Astrocyte of the hippocampus (primary cell): ENCODE measurements around the gene GABRB1.

Source experiments
- DNase-seq: peaks from one replicate; pipeline ENCODE4 v3.0.0; 2011; ENCODE audit warnings: low read depth, low spot score

Gene GABRB1

GRCh38 chr4:47118192-47118929 is 87.0 kb downstream of the GABRB1 start:
- no peak for DNase-seq

- DNase-seq, result no peak
Measured at GRCh38 chr4:47120783-47121182, 89.4 kb downstream of the GABRB1 start.

DNA sequence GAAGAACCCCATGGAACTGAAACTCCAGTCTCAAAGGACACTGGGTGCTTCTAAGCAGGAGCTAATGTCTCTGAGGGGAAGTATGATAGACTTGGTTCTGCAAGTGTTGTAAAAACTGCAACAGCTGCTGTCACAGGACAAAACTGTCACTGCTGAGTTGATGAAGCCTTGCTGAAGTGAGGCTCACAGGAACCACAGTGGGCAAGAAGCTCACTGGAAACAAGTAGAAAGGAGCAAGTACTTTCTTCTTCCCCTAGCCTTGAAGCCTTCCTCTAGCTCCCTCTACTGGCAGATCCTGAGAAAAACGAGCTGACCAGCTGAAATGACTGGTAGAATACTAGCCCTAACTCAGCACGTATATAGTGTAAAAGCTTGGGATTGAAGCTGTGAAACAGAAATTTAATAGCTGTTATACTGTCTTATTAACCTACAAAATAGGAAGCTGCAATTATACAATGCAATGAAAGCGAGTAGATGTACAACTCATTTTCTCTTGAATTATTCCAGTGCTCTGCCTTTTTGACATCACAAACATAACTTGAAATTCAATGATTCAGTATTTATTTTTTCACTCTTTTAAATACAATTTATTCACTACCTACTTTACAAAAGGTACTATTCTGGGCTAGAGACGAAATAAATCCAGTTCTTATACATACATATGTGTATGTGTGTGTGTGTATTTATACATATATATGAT is 91.4 kb downstream of the GABRB1 start:
- DNase-seq, result peak; percentile 85

- DNase-seq, result no peak
Measured at GRCh38 chr4:47128991-47129390, 97.6 kb downstream of the GABRB1 start.

GRCh38 chr4:47135210-47135609 is 103.8 kb downstream of the GABRB1 start:
- no peak for DNase-seq

- DNase-seq, result peak; percentile 5
Measured at GRCh38 chr4:47143261-47143660, 111.9 kb downstream of the GABRB1 start.

GRCh38 chr4:47145630-47146029 is 114.3 kb downstream of the GABRB1 start:
- peak; percentile 88 for DNase-seq

DNA sequence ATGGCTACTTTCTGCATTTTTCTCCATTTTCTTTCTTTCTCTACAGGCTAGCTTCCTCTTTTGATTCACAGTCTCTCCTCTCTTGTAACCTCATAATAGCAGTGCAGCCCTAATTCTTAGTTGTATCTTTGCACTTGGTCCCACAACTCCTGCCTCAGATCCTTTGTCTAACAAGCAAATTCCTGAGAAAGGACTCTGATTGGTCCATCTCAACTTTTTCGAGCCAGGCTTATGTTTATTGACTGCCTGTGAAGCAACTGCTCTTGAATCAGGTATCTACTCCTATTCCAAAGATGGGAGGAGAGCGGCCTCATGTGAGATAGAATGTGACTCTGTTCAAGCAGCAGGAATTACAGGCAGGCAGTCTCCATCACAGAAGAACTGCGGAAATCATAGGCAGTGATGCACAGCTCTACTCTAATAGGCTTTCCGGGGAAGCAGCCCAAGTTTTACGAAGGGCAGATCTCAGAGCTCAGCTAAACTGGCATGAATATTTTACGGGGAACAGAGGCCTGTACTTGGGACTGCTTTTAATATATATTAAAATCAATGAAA is 123.5 kb downstream of the GABRB1 start:
- no peak for DNase-seq

- DNase-seq, result no peak
Measured at GRCh38 chr4:47155919-47156318, 124.6 kb downstream of the GABRB1 start.

GRCh38 chr4:47160095-47160494 is 128.7 kb downstream of the GABRB1 start:
- DNase-seq, result peak; percentile 8

DNA sequence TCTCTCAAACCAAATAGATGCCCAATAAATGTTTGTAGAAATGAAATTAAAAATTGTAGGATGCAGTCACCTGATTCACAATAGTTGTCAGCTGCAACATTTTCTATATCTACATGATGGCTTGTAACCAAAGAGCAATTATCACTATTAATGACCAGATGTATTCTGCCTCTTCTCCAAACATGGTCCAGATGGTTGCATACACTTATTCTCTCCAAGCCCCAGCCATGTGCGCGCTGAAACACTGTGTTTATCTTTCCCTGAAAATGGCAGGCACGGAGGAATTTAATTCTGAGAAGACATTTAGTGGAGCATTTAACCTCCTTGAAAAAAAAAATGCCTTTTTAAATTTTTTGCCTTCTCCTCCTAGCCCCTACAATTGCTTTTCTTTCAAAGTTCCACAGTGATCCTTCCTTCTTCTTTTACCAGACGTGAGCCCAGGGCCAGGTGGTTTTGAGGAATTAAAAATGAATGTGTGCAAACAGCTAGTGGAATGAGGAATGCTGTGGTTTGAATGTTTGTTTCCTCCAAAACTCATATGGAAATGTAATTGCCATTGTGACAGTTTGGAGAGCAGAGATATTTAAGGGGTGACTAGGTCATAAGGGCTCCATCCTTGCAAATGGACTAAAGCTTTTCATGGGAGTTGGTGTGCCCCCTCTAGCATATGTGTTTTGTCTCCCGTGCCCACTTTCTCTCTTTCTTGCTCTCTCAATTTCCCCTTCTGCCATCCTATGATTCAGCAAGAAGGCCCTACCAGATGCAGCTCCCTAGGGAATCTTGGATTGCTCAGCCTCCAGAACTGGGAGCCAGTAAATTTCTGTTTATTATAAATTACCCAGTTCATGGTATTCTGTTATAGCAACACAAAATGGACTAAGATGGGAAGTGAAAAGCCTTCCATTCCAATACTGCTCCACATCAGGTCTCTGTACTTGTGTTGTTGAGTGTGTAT is 136.0 kb downstream of the GABRB1 start:
- DNase-seq, result peak; percentile 69

GRCh38 chr4:47184083-47184482 is 152.7 kb downstream of the GABRB1 start:
- no peak for DNase-seq

DNA sequence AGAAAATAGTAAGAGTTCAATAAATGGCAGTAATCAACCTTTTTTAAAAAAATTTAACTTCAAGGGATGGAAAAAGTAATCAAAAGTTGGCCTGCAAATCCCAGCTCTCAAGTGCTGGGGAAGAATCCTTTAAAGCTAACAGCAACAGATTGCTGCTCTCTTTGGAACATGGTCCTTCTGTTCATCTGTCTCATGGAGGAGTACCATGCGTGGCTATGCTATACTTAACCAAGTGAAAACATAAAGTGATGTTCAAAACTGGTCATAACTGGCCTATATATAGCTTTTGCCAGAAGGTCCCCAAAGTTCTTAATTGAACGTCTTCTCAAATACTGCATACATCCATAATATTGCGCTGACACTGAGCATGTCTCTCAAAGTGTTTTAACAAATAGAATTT is 154.4 kb downstream of the GABRB1 start:
- no peak for DNase-seq

- no peak for DNase-seq
Measured at GRCh38 chr4:47187608-47188007, 156.2 kb downstream of the GABRB1 start.

- no peak for DNase-seq
Measured at GRCh38 chr4:47193179-47193578, 161.8 kb downstream of the GABRB1 start.

DNA sequence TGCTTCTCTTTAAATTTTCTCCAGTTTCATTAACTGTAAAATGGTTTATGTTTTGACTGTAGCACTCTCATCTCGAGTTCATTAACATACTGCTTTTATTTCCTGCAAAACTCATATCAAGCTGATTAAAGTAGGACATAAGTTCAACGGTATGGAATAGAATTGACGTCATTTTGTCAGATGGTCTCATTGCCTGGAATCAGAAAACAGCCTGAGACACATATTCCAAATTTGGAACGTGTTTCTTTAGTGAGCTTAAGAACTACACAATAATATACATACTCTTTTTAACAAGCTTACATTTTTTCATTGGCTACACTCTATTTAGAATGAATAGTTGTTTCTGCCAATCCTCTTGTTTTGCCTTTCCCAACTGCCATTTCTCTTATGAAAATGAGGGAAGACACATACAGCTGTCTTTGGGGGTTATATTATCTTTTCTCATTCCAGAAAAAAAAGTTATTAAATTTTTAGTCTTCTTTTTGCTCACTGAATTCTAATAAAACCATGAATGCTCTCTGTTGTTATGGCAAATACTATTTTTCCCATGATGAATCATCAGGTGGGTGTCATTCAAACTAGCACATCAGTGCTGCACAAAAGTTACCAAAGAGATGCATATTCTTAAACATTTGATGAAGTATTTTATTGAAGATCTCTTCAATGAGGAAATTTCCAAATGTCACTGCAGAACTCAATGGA is 162.8 kb downstream of the GABRB1 start:
- DNase-seq, result no peak

GRCh38 chr4:47195706-47196105 is 164.3 kb downstream of the GABRB1 start:
- DNase-seq, result peak; percentile 26

DNA sequence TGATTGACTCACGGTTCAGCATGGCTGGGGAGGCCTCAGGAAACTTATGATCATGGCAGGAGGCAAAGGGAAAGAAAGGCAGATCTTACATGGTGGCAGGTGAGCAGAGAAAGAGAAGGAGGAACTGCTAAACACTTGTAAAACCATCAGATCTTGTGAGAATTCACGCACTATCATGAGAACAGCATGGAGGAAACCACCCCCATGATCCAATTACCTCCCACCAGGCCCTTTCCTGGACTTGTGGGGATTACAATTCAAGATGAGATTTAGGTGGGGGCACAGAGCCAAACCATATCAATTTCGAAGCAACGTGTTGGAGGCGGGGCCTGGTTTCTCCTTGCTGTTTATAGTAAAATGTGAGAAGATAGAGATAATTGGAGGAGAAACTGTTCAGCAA is 167.4 kb downstream of the GABRB1 start:
- DNase-seq, result no peak

- DNase-seq, result no peak
Measured at GRCh38 chr4:47203593-47203992, 172.2 kb downstream of the GABRB1 start.

DNA sequence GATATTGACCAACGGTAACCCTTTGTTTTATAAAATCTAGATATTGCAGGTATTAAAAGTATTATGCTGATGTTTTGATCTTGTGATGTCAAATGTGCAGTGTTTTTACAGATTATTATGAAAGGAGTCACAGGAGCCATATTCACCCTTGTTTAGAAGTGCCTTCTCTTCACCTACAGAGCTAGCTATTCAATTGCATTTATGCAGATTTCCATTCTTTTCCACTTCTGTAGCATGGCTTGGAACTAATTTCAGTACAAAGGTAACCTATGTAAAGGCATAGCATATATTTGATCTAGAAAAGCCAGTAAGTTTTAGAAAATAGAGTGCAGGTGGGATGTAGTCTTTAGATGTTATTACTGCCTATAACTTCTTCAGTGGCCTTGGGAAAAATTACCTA is 176.2 kb downstream of the GABRB1 start:
- DNase-seq, result no peak

- DNase-seq, result peak; percentile 78
Measured at GRCh38 chr4:47209833-47210232, 178.5 kb downstream of the GABRB1 start.
